HepG2 (cell line): Measurements from ENCODE around the gene LCE4A. TPM values are rescaled to one million over a fixed set of nuclear protein-coding genes. Genes with fewer than 3 reads are reported as not detected.

Experiments used
- GABPA ChIP-seq, 2 experiments: IDR thresholded peaks; 2 replicates each; pipeline ENCODE4 v1.6.1; 2011 to 2016; ENCODE audit warnings: low read depth in 2 of 2, low read length in 1 of 2, missing biosample characterization in 1 of 2, missing genetic modification characterization in 1 of 2
- HDAC6 ChIP-seq: fragments of 200-600 bp; sonication (generic); IDR thresholded peaks from 2 replicates; pipeline ENCODE4 v1.7.0; 2017; ENCODE audit warnings: mild to moderate bottlenecking, antibody characterized with exemption, low read length, low read depth
- SMAD1 ChIP-seq: sonication (generic); formaldehyde crosslinking; IDR thresholded peaks from 2 replicates; pipeline ENCODE4 v1.4.0; 2020; ENCODE audit warnings: missing genetic modification reagents, low read depth, mild to moderate bottlenecking, borderline replicate concordance
- SMARCC2 ChIP-seq: fragments of 450-650 bp; IDR thresholded peaks from 2 replicates; pipeline ENCODE4 v1.6.1; 2017; ENCODE audit warnings: antibody characterized with exemption, mild to moderate bottlenecking
- ZBTB20 ChIP-seq: sonication (generic); formaldehyde crosslinking; IDR thresholded peaks from 2 replicates; pipeline ENCODE4 v1.8.1; 2023; ENCODE audit warnings: missing genetic modification reagents, low read depth, mild to moderate bottlenecking, borderline replicate concordance
- ZNF446 ChIP-seq: sonication (generic); formaldehyde crosslinking; IDR thresholded peaks from 2 replicates; pipeline ENCODE4 v1.5.0; 2020; ENCODE audit warnings: mild to moderate bottlenecking, missing genetic modification reagents
- ZNF652 ChIP-seq: IDR thresholded peaks from 2 replicates; pipeline ENCODE4 v1.6.1; 2016; ENCODE audit warnings: low read depth, borderline replicate concordance
- ZNF891 ChIP-seq: sonication (generic); formaldehyde crosslinking; IDR thresholded peaks from 2 replicates; pipeline ENCODE4 v1.5.0; 2020; ENCODE audit warnings: mild to moderate bottlenecking, missing genetic modification reagents
- polyA plus RNA-seq, 8 experiments: library from polyadenylated mRNA; depleted of rRNA in 3 of 8; stranded (reverse) in 7 of 8; unstranded in 1 of 8; fragments of >200 nt; fragmentation: Illumina TruSeq in 4 of 8; extraction: Trizol in 4 of 8; gene quantifications; 2 replicates each; pipeline versions ENCODE4 v1.2.1 to v1.2.3, GENCODE V29; 2011 to 2016; ENCODE audit warnings: low read depth in 4 of 8, missing spikeins in 1 of 8, mixed read lengths in 1 of 8; ENCODE audit not compliant: insufficient read depth in 1 of 8
- total RNA-seq, 5 experiments: library from RNA; depleted of rRNA; stranded (reverse); fragments of >200 nt; fragmentation: Illumina TruSeq; extraction: Trizol; gene quantifications; 2 replicates each; pipeline ENCODE4 v1.2.3, GENCODE V29; 2016; ENCODE audit warnings: low read depth in 1 of 5
- TF ChIP-seq, protein P1 (sequence below): sonication (generic); formaldehyde crosslinking; IDR thresholded peaks from 2 replicates; pipeline ENCODE4 v1.5.0; 2020; ENCODE audit warnings: mild to moderate bottlenecking, missing genetic modification reagents, borderline replicate concordance

Gene LCE4A
- total and polyA plus RNA-seq, 2 of the 13 experiments (the other 11 are each of a cell fraction or from before 2014, with no cell fraction given), result not detected

DNA sequence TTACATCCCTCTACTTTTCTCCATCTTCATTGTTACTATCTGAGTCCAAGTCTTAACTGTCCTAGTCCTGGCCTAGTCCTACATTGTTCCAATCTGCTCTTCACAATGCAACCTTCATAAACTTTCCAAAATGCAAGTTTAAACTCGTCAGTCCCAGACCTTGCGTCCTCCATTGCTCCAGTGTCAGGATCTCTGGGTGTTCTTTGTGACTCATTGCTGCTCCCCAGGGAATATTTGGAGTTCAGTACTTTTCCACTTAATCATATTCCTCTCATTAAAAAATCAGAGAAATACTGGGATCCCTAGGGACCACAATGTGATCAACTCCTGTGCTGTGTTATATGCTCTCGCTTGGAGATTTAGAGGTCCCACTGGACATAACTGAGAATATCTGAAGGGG lies 31.9 kb downstream of the LCE4A start (continued):
- TF ChIP-seq, protein P1, sequence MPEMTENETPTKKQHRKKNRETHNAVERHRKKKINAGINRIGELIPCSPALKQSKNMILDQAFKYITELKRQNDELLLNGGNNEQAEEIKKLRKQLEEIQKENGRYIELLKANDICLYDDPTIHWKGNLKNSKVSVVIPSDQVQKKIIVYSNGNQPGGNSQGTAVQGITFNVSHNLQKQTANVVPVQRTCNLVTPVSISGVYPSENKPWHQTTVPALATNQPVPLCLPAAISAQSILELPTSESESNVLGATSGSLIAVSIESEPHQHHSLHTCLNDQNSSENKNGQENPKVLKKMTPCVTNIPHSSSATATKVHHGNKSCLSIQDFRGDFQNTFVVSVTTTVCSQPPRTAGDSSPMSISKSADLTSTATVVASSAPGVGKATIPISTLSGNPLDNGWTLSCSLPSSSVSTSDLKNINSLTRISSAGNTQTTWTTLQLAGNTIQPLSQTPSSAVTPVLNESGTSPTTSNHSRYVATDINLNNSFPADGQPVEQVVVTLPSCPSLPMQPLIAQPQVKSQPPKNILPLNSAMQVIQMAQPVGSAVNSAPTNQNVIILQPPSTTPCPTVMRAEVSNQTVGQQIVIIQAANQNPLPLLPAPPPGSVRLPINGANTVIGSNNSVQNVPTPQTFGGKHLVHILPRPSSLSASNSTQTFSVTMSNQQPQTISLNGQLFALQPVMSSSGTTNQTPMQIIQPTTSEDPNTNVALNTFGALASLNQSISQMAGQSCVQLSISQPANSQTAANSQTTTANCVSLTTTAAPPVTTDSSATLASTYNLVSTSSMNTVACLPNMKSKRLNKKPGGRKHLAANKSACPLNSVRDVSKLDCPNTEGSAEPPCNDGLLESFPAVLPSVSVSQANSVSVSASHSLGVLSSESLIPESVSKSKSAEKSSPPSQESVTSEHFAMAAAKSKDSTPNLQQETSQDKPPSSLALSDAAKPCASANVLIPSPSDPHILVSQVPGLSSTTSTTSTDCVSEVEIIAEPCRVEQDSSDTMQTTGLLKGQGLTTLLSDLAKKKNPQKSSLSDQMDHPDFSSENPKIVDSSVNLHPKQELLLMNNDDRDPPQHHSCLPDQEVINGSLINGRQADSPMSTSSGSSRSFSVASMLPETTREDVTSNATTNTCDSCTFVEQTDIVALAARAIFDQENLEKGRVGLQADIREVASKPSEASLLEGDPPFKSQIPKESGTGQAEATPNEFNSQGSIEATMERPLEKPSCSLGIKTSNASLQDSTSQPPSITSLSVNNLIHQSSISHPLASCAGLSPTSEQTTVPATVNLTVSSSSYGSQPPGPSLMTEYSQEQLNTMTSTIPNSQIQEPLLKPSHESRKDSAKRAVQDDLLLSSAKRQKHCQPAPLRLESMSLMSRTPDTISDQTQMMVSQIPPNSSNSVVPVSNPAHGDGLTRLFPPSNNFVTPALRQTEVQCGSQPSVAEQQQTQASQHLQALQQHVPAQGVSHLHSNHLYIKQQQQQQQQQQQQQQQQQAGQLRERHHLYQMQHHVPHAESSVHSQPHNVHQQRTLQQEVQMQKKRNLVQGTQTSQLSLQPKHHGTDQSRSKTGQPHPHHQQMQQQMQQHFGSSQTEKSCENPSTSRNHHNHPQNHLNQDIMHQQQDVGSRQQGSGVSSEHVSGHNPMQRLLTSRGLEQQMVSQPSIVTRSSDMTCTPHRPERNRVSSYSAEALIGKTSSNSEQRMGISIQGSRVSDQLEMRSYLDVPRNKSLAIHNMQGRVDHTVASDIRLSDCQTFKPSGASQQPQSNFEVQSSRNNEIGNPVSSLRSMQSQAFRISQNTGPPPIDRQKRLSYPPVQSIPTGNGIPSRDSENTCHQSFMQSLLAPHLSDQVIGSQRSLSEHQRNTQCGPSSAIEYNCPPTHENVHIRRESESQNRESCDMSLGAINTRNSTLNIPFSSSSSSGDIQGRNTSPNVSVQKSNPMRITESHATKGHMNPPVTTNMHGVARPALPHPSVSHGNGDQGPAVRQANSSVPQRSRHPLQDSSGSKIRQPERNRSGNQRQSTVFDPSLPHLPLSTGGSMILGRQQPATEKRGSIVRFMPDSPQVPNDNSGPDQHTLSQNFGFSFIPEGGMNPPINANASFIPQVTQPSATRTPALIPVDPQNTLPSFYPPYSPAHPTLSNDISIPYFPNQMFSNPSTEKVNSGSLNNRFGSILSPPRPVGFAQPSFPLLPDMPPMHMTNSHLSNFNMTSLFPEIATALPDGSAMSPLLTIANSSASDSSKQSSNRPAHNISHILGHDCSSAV, result no peak
- TF ChIP-seq ZNF446 (CRISPR knock-in tag), result no peak
- no peak for TF ChIP-seq ZNF652 (CRISPR knock-in tag)
- TF ChIP-seq SMARCC2, result no peak
- TF ChIP-seq HDAC6, result no peak
- TF ChIP-seq ZNF891, result no peak
- TF ChIP-seq SMAD1, result no peak
- no peak for TF ChIP-seq GABPA (IDR thresholded peaks at IDR 0.05; ENCODE audit: low read depth, low read length)
- TF ChIP-seq GABPA (CRISPR knock-in tag; IDR thresholded peaks at IDR 0.05; ENCODE audit: low read depth), result no peak
- TF ChIP-seq ZBTB20 (CRISPR knock-in tag), result no peak
